Measurements from ENCODE around the gene ZNF785. TPM values are rescaled to one million over a fixed set of nuclear protein-coding genes. Genes with fewer than 3 reads are reported as not detected.

Gene ZNF785
- total and polyA plus RNA-seq, 2 of the 13 experiments (the other 11 are each of a cell fraction or from before 2014, with no cell fraction given): 0.01 TPM; not detected in 1

DNA sequence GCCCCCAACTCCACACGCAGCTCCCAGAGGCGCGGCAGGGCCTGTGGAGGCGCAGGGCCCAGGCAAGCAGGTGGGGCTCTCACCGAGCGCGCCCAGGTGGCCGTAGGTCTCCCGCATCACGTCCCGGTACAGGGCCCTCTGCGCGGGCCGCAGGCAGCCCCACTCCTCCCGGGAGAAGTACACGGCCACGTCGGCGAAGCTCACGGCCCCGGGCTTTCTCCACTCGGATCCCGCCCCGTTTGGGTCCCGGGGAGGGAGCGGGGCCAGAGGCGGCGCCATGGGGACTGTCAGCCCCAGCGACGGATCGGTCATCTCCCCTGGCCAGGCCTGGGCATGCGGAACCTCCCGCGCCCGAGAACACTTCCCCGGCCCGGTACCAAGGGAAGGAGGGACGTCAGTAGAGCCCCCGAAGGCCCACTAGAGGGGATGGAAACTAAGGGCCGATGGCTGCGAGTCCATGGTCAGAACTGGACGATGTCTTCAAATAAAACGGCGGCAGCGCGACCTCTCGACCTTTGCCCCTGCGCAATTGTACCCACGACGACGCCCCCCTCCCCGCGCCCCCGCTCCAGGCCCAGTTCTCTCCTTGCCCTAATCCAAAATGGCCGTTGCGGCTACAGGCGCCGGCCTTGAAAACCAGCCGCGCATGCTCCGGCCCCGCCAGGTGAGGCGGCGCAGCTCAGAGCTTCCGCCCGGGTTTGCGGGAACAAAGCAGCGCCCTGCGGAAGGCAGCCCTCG is 51.0 kb downstream of the ZNF785 start, which contains the start of gene ZNF747 (continued):
- TF ChIP-seq, protein P1, sequence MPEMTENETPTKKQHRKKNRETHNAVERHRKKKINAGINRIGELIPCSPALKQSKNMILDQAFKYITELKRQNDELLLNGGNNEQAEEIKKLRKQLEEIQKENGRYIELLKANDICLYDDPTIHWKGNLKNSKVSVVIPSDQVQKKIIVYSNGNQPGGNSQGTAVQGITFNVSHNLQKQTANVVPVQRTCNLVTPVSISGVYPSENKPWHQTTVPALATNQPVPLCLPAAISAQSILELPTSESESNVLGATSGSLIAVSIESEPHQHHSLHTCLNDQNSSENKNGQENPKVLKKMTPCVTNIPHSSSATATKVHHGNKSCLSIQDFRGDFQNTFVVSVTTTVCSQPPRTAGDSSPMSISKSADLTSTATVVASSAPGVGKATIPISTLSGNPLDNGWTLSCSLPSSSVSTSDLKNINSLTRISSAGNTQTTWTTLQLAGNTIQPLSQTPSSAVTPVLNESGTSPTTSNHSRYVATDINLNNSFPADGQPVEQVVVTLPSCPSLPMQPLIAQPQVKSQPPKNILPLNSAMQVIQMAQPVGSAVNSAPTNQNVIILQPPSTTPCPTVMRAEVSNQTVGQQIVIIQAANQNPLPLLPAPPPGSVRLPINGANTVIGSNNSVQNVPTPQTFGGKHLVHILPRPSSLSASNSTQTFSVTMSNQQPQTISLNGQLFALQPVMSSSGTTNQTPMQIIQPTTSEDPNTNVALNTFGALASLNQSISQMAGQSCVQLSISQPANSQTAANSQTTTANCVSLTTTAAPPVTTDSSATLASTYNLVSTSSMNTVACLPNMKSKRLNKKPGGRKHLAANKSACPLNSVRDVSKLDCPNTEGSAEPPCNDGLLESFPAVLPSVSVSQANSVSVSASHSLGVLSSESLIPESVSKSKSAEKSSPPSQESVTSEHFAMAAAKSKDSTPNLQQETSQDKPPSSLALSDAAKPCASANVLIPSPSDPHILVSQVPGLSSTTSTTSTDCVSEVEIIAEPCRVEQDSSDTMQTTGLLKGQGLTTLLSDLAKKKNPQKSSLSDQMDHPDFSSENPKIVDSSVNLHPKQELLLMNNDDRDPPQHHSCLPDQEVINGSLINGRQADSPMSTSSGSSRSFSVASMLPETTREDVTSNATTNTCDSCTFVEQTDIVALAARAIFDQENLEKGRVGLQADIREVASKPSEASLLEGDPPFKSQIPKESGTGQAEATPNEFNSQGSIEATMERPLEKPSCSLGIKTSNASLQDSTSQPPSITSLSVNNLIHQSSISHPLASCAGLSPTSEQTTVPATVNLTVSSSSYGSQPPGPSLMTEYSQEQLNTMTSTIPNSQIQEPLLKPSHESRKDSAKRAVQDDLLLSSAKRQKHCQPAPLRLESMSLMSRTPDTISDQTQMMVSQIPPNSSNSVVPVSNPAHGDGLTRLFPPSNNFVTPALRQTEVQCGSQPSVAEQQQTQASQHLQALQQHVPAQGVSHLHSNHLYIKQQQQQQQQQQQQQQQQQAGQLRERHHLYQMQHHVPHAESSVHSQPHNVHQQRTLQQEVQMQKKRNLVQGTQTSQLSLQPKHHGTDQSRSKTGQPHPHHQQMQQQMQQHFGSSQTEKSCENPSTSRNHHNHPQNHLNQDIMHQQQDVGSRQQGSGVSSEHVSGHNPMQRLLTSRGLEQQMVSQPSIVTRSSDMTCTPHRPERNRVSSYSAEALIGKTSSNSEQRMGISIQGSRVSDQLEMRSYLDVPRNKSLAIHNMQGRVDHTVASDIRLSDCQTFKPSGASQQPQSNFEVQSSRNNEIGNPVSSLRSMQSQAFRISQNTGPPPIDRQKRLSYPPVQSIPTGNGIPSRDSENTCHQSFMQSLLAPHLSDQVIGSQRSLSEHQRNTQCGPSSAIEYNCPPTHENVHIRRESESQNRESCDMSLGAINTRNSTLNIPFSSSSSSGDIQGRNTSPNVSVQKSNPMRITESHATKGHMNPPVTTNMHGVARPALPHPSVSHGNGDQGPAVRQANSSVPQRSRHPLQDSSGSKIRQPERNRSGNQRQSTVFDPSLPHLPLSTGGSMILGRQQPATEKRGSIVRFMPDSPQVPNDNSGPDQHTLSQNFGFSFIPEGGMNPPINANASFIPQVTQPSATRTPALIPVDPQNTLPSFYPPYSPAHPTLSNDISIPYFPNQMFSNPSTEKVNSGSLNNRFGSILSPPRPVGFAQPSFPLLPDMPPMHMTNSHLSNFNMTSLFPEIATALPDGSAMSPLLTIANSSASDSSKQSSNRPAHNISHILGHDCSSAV (CRISPR knock-in tag; IDR thresholded peaks at IDR 0.05; ENCODE audit: borderline replicate concordance): no peak; the same call in 1 of the 2 replicates
- TF ChIP-seq ZNF83 (CRISPR knock-in tag; IDR thresholded peaks at IDR 0.05; ENCODE audit: borderline replicate concordance) (no peak; the same call in 1 of the 2 replicates), JARID2 (CRISPR knock-in tag; IDR thresholded peaks at IDR 0.05; ENCODE audit: insufficient replicate concordance) (no peak), ZNF589 (CRISPR knock-in tag; conservative IDR thresholded peaks at IDR 0.05) (peak; percentile 87), ZNF558 (CRISPR knock-in tag; IDR thresholded peaks at IDR 0.05; ENCODE audit: borderline replicate concordance) (peak; percentile 89), MYNN (CRISPR knock-in tag; IDR thresholded peaks at IDR 0.05; ENCODE audit: low read depth) (no peak; the same call in none of the 2 replicates), TP53 (CRISPR knock-in tag; conservative IDR thresholded peaks at IDR 0.05) (peak; percentile 7; the same call in 1 of the 2 replicates), SUZ12 (IDR thresholded peaks at IDR 0.05; ENCODE audit: low read depth, low read length) (no peak), RELA (CRISPR knock-in tag; IDR thresholded peaks at IDR 0.05) (peak; percentile 65; the same call in 1 of the 2 replicates)
- TF ChIP-seq, protein P2, sequence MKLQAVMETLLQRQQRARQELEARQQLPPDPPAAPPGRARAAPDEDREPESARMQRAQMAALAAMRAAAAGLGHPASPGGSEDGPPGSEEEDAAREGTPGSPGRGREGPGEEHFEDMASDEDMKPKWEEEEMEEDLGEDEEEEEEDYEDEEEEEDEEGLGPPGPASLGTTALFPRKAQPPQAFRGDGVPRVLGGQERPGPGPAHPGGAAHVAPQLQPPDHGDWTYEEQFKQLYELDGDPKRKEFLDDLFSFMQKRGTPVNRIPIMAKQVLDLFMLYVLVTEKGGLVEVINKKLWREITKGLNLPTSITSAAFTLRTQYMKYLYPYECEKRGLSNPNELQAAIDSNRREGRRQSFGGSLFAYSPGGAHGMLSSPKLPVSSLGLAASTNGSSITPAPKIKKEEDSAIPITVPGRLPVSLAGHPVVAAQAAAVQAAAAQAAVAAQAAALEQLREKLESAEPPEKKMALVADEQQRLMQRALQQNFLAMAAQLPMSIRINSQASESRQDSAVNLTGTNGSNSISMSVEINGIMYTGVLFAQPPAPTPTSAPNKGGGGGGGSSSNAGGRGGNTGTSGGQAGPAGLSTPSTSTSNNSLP (IDR thresholded peaks at IDR 0.05; ENCODE audit: low read depth, low read length): 0 out of 2 replicates have a peak, but pooled peaks have one; percentile 43
- TF ChIP-seq, protein P3, sequence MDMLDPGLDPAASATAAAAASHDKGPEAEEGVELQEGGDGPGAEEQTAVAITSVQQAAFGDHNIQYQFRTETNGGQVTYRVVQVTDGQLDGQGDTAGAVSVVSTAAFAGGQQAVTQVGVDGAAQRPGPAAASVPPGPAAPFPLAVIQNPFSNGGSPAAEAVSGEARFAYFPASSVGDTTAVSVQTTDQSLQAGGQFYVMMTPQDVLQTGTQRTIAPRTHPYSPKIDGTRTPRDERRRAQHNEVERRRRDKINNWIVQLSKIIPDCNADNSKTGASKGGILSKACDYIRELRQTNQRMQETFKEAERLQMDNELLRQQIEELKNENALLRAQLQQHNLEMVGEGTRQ (IDR thresholded peaks at IDR 0.05; ENCODE audit: low read depth, low read length): no peak
- TF ChIP-seq, protein P3 (CRISPR knock-in tag; IDR thresholded peaks at IDR 0.05; ENCODE audit: borderline replicate concordance): peak; percentile 60
